ENCODE data around the gene PHACTR1.
"Not testable (repeated sequence)": the region's sequence is repeated elsewhere in the genome, so short reads cannot be mapped to it uniquely, and the experiment has no call there.

Gene PHACTR1

GRCh38 chr6:12749531-12750379, 33.2 kb downstream of the PHACTR1 start:
- FAIRE-seq = no peak

GRCh38 chr6:12750416-12750815, 33.8 kb downstream of the PHACTR1 start:
- FAIRE-seq = no peak

GRCh38 chr6:12751694-12752325, 35.2 kb downstream of the PHACTR1 start:
- no peak for FAIRE-seq

GRCh38 chr6:12753036-12753435, 36.5 kb downstream of the PHACTR1 start:
- FAIRE-seq = no peak

GRCh38 chr6:12760226-12760625, 43.7 kb downstream of the PHACTR1 start:
- FAIRE-seq = no peak

- FAIRE-seq = no peak
These were observed 44.3 kb downstream of the PHACTR1 start for GRCh38 chr6:12760911-12761310.

- no peak for FAIRE-seq
These were observed 45.0 kb downstream of the PHACTR1 start for GRCh38 chr6:12761376-12762115.

- FAIRE-seq = not testable (repeated sequence)
These were observed 46.3 kb downstream of the PHACTR1 start for GRCh38 chr6:12762731-12763434.

- FAIRE-seq = no peak
These were observed 49.8 kb downstream of the PHACTR1 start for GRCh38 chr6:12766365-12766764.

GRCh38 chr6:12767016-12767415, 50.4 kb downstream of the PHACTR1 start:
- no peak for FAIRE-seq

- FAIRE-seq = no peak
These were observed 53.1 kb downstream of the PHACTR1 start for GRCh38 chr6:12769556-12770256.

- FAIRE-seq = no peak
These were observed 55.8 kb downstream of the PHACTR1 start for GRCh38 chr6:12772416-12772815.

GRCh38 chr6:12776291-12776690, 59.7 kb downstream of the PHACTR1 start:
- FAIRE-seq = no peak

GRCh38 chr6:12779772-12780171, 63.2 kb downstream of the PHACTR1 start:
- FAIRE-seq = no peak

GRCh38 chr6:12782136-12782535, 65.6 kb downstream of the PHACTR1 start:
- FAIRE-seq = no peak

- FAIRE-seq = no peak
These were observed 68.7 kb downstream of the PHACTR1 start for GRCh38 chr6:12785301-12785700.

GRCh38 chr6:12785921-12786320, 69.4 kb downstream of the PHACTR1 start:
- no peak for FAIRE-seq

- no peak for FAIRE-seq
These were observed 74.8 kb downstream of the PHACTR1 start for GRCh38 chr6:12791371-12791770.

- FAIRE-seq = no peak
These were observed 81.8 kb downstream of the PHACTR1 start for GRCh38 chr6:12798326-12798725.

- FAIRE-seq = no peak
These were observed 83.6 kb downstream of the PHACTR1 start for GRCh38 chr6:12800120-12800519.

- FAIRE-seq = no peak
These were observed 84.6 kb downstream of the PHACTR1 start for GRCh38 chr6:12801141-12801540.

GRCh38 chr6:12802440-12802839, 85.9 kb downstream of the PHACTR1 start:
- FAIRE-seq = no peak

Data from islet of Langerhans (tissue), 1 donor.